ENCODE measurements around the gene IL1A. TPM values are rescaled to one million over a fixed set of nuclear protein-coding genes. Genes with fewer than 3 reads are reported as not detected.

The IL1A gene
- total and polyA plus RNA-seq, 10 of the 15 experiments (the other 5 are each of a cell fraction or from before 2014, with no cell fraction given) = 0.10 to 8.7 (median 6.9) TPM

DNA sequence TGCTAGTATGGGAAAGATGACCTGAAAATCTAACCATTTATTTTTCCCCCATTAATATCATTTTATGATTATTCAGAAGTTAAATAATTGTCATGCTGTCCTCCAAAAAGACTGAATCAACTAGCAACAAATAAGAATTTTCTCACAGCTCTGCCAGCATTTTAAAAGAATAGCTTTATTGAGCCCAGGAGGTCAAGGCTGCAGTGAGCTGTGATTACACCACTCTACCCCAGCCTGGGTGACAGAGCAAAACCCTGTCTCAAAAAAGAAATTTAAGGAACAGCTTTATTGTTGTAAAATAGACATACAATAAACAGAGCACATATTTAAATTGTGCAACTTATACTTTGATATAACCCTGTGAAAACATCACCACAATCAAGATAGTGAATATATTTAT is 24.8 kb upstream of the IL1A start (continued):
- TF ChIP-seq, protein P1, sequence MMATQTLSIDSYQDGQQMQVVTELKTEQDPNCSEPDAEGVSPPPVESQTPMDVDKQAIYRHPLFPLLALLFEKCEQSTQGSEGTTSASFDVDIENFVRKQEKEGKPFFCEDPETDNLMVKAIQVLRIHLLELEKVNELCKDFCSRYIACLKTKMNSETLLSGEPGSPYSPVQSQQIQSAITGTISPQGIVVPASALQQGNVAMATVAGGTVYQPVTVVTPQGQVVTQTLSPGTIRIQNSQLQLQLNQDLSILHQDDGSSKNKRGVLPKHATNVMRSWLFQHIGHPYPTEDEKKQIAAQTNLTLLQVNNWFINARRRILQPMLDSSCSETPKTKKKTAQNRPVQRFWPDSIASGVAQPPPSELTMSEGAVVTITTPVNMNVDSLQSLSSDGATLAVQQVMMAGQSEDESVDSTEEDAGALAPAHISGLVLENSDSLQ (IDR thresholded peaks at IDR 0.05) = no peak
- TF ChIP-seq LARP7 (IDR thresholded peaks at IDR 0.05) (no peak), TARDBP (IDR thresholded peaks at IDR 0.05; ENCODE audit: borderline replicate concordance) (no peak)

DNA sequence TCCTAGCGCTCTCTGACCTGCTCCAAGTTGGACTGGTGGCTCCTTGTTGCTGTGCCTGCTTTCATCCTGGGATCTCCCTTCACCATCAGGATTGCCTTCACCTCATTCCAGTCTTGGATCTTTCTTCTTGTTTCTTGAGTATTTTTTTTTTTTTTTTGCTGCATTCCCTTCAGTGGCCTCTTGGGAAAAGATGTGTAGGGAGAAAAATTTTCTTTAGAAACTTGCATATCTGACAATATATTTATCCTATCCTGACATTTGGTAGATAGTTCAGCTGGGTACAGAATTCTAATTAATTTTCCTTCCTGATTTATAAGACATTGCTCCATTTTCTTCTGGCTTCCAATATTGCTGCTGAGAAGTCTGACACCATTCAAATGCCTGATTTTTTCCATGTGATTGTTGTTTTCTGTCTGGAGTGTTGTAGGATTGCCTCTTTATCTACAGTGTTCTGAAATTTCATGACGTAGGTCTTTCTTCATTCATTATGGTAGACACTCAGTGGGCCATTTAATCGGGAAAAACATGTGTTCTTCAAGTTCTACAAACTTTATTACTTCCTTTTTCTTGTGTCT is 23.0 kb upstream of the IL1A start:
- Histone ChIP-seq H3K79me2 (ENCODE audit: control insufficient read depth, insufficient read depth, low read length) (no peaks in the 10 kb centered on the region), H3K4me3 (no peak overlapping the region), H3K27me3 (replicated peaks in 1 of 2; ENCODE audit: control insufficient read depth in 2 of 2, insufficient read depth in 2 of 2, low read length in 1 of 2) (no peaks in the 10 kb centered on the region), H2AFZ (ENCODE audit: control insufficient read depth, low read depth, low read length) (no peak overlapping the region), H3K27ac (ENCODE audit: control insufficient read depth, insufficient read depth) (no peak overlapping the region), H3K36me3 (ENCODE audit: control insufficient read depth in 2 of 2, insufficient read depth in 2 of 2, low read length in 1 of 2) (no peaks in the 10 kb centered on the region), H4K20me1 (ENCODE audit: control insufficient read depth, insufficient read depth) (no peaks in the 10 kb centered on the region), H3K4me2 (ENCODE audit: control insufficient read depth, insufficient read depth) (no peak overlapping the region), H3K9ac (ENCODE audit: control insufficient read depth, insufficient read depth, low read length) (no peak overlapping the region), H3K4me1 (ENCODE audit: control insufficient read depth, insufficient read depth, low read length) (peaks cover 29% of the 10 kb centered on the region), H3K9me3 (replicated peaks; ENCODE audit: control insufficient read depth, insufficient read depth, low read length) (peaks cover 5% of the 10 kb centered on the region)
- ChIA-PET CTCF (no interaction called here), POLR2A (interaction anchor here (0.7 kb wide), 1 partner anchor 18 kb away, joined by 3 read pairs; no protein-coding TSS in a partner anchor), SMC1A (ENCODE audit: uncharacterized antibody, unreplicated experiment) (interaction anchor here (1.1 kb wide), 1 partner anchor 57 kb away, joined by 3 read pairs; no protein-coding TSS in a partner anchor), RAD21 (ENCODE audit: unreplicated experiment) (no interaction called here)
- DNase-seq (ENCODE audit: low read depth, low spot score) (no peak), FAIRE-seq (no peak), ATAC-seq (no peak)
- no TSS peak for BruUV-seq (replicated peaks)
- no peak for TF ChIP-seq TARDBP (IDR thresholded peaks at IDR 0.05; ENCODE audit: borderline replicate concordance)
- peak; percentile 44; the same call in 1 of the 2 replicates for TF ChIP-seq CBX5 (IDR thresholded peaks at IDR 0.05; ENCODE audit: low read depth)
- TF ChIP-seq, protein P2, sequence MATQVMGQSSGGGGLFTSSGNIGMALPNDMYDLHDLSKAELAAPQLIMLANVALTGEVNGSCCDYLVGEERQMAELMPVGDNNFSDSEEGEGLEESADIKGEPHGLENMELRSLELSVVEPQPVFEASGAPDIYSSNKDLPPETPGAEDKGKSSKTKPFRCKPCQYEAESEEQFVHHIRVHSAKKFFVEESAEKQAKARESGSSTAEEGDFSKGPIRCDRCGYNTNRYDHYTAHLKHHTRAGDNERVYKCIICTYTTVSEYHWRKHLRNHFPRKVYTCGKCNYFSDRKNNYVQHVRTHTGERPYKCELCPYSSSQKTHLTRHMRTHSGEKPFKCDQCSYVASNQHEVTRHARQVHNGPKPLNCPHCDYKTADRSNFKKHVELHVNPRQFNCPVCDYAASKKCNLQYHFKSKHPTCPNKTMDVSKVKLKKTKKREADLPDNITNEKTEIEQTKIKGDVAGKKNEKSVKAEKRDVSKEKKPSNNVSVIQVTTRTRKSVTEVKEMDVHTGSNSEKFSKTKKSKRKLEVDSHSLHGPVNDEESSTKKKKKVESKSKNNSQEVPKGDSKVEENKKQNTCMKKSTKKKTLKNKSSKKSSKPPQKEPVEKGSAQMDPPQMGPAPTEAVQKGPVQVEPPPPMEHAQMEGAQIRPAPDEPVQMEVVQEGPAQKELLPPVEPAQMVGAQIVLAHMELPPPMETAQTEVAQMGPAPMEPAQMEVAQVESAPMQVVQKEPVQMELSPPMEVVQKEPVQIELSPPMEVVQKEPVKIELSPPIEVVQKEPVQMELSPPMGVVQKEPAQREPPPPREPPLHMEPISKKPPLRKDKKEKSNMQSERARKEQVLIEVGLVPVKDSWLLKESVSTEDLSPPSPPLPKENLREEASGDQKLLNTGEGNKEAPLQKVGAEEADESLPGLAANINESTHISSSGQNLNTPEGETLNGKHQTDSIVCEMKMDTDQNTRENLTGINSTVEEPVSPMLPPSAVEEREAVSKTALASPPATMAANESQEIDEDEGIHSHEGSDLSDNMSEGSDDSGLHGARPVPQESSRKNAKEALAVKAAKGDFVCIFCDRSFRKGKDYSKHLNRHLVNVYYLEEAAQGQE (IDR thresholded peaks at IDR 0.05; ENCODE audit: low read depth, low read length) = no peak
- intact Hi-C loops (cut with micrococcal nuclease; ENCODE audit: unreplicated experiment) = no loop called here
- in situ Hi-C loops (cut with MboI) = no loop called here
- WGBS (ENCODE audit: insufficient coverage, insufficient replicate concordance, low lambda C conversion rate, missing lambda C conversion rate) = 95% methylated on average over 3 of the region's 3 CpGs

Measured in GM12878 (cell line).